Activated naive CD8-positive, alpha-beta T cell treated with anti-CD3 and anti-CD28 coated beads for 36 hours (primary cell): ENCODE measurements around the gene SCGB3A2. TPM values are rescaled to one million over a fixed set of nuclear protein-coding genes. Genes with fewer than 3 reads are reported as not detected.

Experiments used
- DNase-seq: peaks from one replicate; pipeline ENCODE4 v3.0.0; 2021
- H3K27ac Mint-ChIP-seq: one replicate; pipeline ENCODE4 v1.8.0; 2022; ENCODE audit warnings: mild to moderate bottlenecking, moderate library complexity, mixed read lengths
- H3K27me3 Mint-ChIP-seq: one replicate; pipeline ENCODE4 v1.8.0; 2022; ENCODE audit warnings: mild to moderate bottlenecking, mixed read lengths
- H3K36me3 Mint-ChIP-seq: one replicate; pipeline ENCODE4 v1.8.0; 2021; ENCODE audit warnings: mild to moderate bottlenecking, mixed read lengths
- H3K4me1 Mint-ChIP-seq: one replicate; pipeline ENCODE4 v1.8.0; 2021; ENCODE audit warnings: mixed read lengths
- H3K4me3 Mint-ChIP-seq: one replicate; pipeline ENCODE4 v1.8.0; 2022; ENCODE audit warnings: mild to moderate bottlenecking, moderate library complexity, mixed read lengths
- H3K9me3 Mint-ChIP-seq: one replicate; pipeline ENCODE4 v1.8.0; 2022; ENCODE audit warnings: mixed read lengths
- total RNA-seq, 2 experiments: library from RNA; stranded (reverse); gene quantifications; one replicate each; pipeline ENCODE4 v1.2.3, GENCODE V29; 2021

SCGB3A2 gene
- total RNA-seq, 2 experiments from 2014 or later: not detected

GRCh38 chr5:147876626-147877025 is 1.9 kb upstream of the SCGB3A2 start:
- no peaks in the 10 kb centered on the region for H3K9me3 Mint-ChIP-seq
- no peaks in the 10 kb centered on the region for H3K4me1 Mint-ChIP-seq
- H3K27me3 Mint-ChIP-seq: peaks cover 6% of the 10 kb centered on the region

GRCh38 chr5:147879784-147880183 is 1.3 kb downstream of the SCGB3A2 start:
- Mint-ChIP-seq H3K4me3 (no peak overlapping the region), H3K4me1 (no peaks in the 10 kb centered on the region), H3K27me3 (peaks cover 9% of the 10 kb centered on the region), H3K9me3 (no peaks in the 10 kb centered on the region), H3K27ac (no peak overlapping the region), H3K36me3 (no peaks in the 10 kb centered on the region)
- no peak for DNase-seq

More at GRCh38 chr5:147876626-147877025, 1.9 kb upstream of the SCGB3A2 start:
- Mint-ChIP-seq H3K27ac (no peak overlapping the region), H3K4me3 (no peak overlapping the region), H3K36me3 (no peaks in the 10 kb centered on the region)
- DNase-seq: no peak

GRCh38 chr5:147880487-147880886 is 2.0 kb downstream of the SCGB3A2 start:
- H3K27me3 Mint-ChIP-seq: peaks cover 12% of the 10 kb centered on the region
- H3K36me3 Mint-ChIP-seq: no peaks in the 10 kb centered on the region
- H3K4me1 Mint-ChIP-seq: no peaks in the 10 kb centered on the region
- no peak overlapping the region for H3K27ac Mint-ChIP-seq
- H3K9me3 Mint-ChIP-seq: no peaks in the 10 kb centered on the region
- no peak overlapping the region for H3K4me3 Mint-ChIP-seq
- no peak for DNase-seq

GRCh38 chr5:147882586-147883313 is 4.2 kb downstream of the SCGB3A2 start:
- Mint-ChIP-seq H3K27me3 (peaks cover 15% of the 10 kb centered on the region), H3K27ac (no peak overlapping the region), H3K4me1 (no peaks in the 10 kb centered on the region), H3K4me3 (no peak overlapping the region), H3K36me3 (no peaks in the 10 kb centered on the region), H3K9me3 (no peaks in the 10 kb centered on the region)
- no peak for DNase-seq

- no peaks in the 10 kb centered on the region for H3K9me3 Mint-ChIP-seq
- H3K4me1 Mint-ChIP-seq: no peaks in the 10 kb centered on the region
- DNase-seq: no peak
- H3K36me3 Mint-ChIP-seq: no peaks in the 10 kb centered on the region
- H3K27ac Mint-ChIP-seq: no peak overlapping the region
- H3K27me3 Mint-ChIP-seq: peaks cover 18% of the 10 kb centered on the region
- no peak overlapping the region for H3K4me3 Mint-ChIP-seq
These were observed 8.6 kb downstream of the SCGB3A2 start for GRCh38 chr5:147887026-147887627.

- Mint-ChIP-seq H3K9me3 (no peaks in the 10 kb centered on the region), H3K27ac (no peak overlapping the region), H3K4me1 (no peaks in the 10 kb centered on the region), H3K36me3 (no peaks in the 10 kb centered on the region), H3K27me3 (peaks cover 18% of the 10 kb centered on the region), H3K4me3 (no peak overlapping the region)
- no peak for DNase-seq
These were observed 9.4 kb downstream of the SCGB3A2 start for GRCh38 chr5:147887930-147888329.

GRCh38 chr5:147892696-147893296 is 14.3 kb downstream of the SCGB3A2 start:
- Mint-ChIP-seq H3K27ac (no peak overlapping the region), H3K4me3 (no peak overlapping the region), H3K36me3 (no peaks in the 10 kb centered on the region), H3K27me3 (peaks cover 14% of the 10 kb centered on the region), H3K9me3 (no peaks in the 10 kb centered on the region), H3K4me1 (no peaks in the 10 kb centered on the region)
- no peak for DNase-seq

GRCh38 chr5:147893820-147894219 is 15.3 kb downstream of the SCGB3A2 start:
- Mint-ChIP-seq H3K9me3 (no peaks in the 10 kb centered on the region), H3K4me3 (no peak overlapping the region), H3K27ac (no peak overlapping the region), H3K36me3 (no peaks in the 10 kb centered on the region), H3K27me3 (peaks cover 14% of the 10 kb centered on the region), H3K4me1 (no peaks in the 10 kb centered on the region)
- no peak for DNase-seq

- H3K9me3 Mint-ChIP-seq: no peaks in the 10 kb centered on the region
- no peak overlapping the region for H3K4me3 Mint-ChIP-seq
- no peak for DNase-seq
- no peak overlapping the region for H3K27ac Mint-ChIP-seq
- H3K36me3 Mint-ChIP-seq: no peaks in the 10 kb centered on the region
- no peaks in the 10 kb centered on the region for H3K4me1 Mint-ChIP-seq
- H3K27me3 Mint-ChIP-seq: peaks cover 5% of the 10 kb centered on the region
These were observed 17.4 kb downstream of the SCGB3A2 start for GRCh38 chr5:147895864-147896263.

- Mint-ChIP-seq H3K4me1 (no peaks in the 10 kb centered on the region), H3K27ac (no peak overlapping the region), H3K27me3 (peaks cover 5% of the 10 kb centered on the region), H3K36me3 (no peaks in the 10 kb centered on the region), H3K9me3 (no peaks in the 10 kb centered on the region), H3K4me3 (no peak overlapping the region)
- DNase-seq: no peak
These were observed 20.4 kb downstream of the SCGB3A2 start for GRCh38 chr5:147898875-147899401.

GRCh38 chr5:147901599-147902039 is 23.1 kb downstream of the SCGB3A2 start:
- H3K27me3 Mint-ChIP-seq: no peaks in the 10 kb centered on the region
- no peak overlapping the region for H3K4me3 Mint-ChIP-seq
- no peak overlapping the region for H3K27ac Mint-ChIP-seq
- DNase-seq: no peak
- H3K36me3 Mint-ChIP-seq: no peaks in the 10 kb centered on the region
- no peaks in the 10 kb centered on the region for H3K9me3 Mint-ChIP-seq
- no peaks in the 10 kb centered on the region for H3K4me1 Mint-ChIP-seq

GRCh38 chr5:147902609-147903115 is 24.2 kb downstream of the SCGB3A2 start:
- Mint-ChIP-seq H3K4me3 (no peak overlapping the region), H3K9me3 (no peaks in the 10 kb centered on the region), H3K4me1 (no peaks in the 10 kb centered on the region), H3K27ac (no peak overlapping the region), H3K36me3 (no peaks in the 10 kb centered on the region), H3K27me3 (no peaks in the 10 kb centered on the region)
- DNase-seq: no peak

GRCh38 chr5:147904110-147904509 is 25.6 kb downstream of the SCGB3A2 start:
- Mint-ChIP-seq H3K9me3 (no peaks in the 10 kb centered on the region), H3K4me1 (no peaks in the 10 kb centered on the region)

GRCh38 chr5:147906326-147907095 is 28.0 kb downstream of the SCGB3A2 start, which contains the start of gene C5orf46:
Gene C5orf46 (minus strand): TSS chr5:147906538. CDS start chr5:147906501, 37 bp downstream.
- DNase-seq: no peak
- no peak within 1 kb of the TSS for H3K4me3 Mint-ChIP-seq
- no peak within 1 kb of the TSS for H3K27ac Mint-ChIP-seq
- no peaks in the 10 kb centered on the region for H3K4me1 Mint-ChIP-seq
- no peaks in the 10 kb centered on the region for H3K27me3 Mint-ChIP-seq
- H3K9me3 Mint-ChIP-seq: no peaks in the 10 kb centered on the region
- no peaks in the 10 kb centered on the region for H3K36me3 Mint-ChIP-seq

More at GRCh38 chr5:147904110-147904509, 25.6 kb downstream of the SCGB3A2 start:
- Mint-ChIP-seq H3K27me3 (no peaks in the 10 kb centered on the region), H3K36me3 (no peaks in the 10 kb centered on the region), H3K27ac (no peak overlapping the region), H3K4me3 (no peak overlapping the region)
- DNase-seq: no peak
